ENCODE measurements around the gene SCLY. TPM values are rescaled to one million over a fixed set of nuclear protein-coding genes. Genes with fewer than 3 reads are reported as not detected.

The SCLY gene
- total RNA-seq, 1 experiment from 2014 or later: 68.4 TPM

GRCh38 chr2:238130111-238130695, 69.4 kb downstream of the SCLY start:
- TF ChIP-seq TP53 (CRISPR knock-in tag; IDR thresholded peaks at IDR 0.05) (no peak), RORB (CRISPR knock-in tag; IDR thresholded peaks at IDR 0.05) (no peak), PRRX2 (CRISPR knock-in tag; IDR thresholded peaks at IDR 0.05) (no peak), PRDM15 (CRISPR knock-in tag; IDR thresholded peaks at IDR 0.05) (no peak), RELA (CRISPR knock-in tag; IDR thresholded peaks at IDR 0.05; ENCODE audit: borderline replicate concordance) (no peak), ZNF423 (CRISPR knock-in tag; IDR thresholded peaks at IDR 0.05) (no peak)
- ATAC-seq (no peak), DNase-seq (ENCODE audit: low spot score) (no peak)
- POLR2A ChIA-PET: no interaction called here
- Mint-ChIP-seq H3K9me3 (no peaks in the 10 kb centered on the region), H3K4me3 (no peak overlapping the region), H3K27me3 (ENCODE audit: low read depth) (no peaks in the 10 kb centered on the region), H3K36me3 (no peaks in the 10 kb centered on the region), H3K27ac (no peak overlapping the region), H3K4me1 (no peaks in the 10 kb centered on the region)
- CTCF ChIA-PET: no interaction called here

GRCh38 chr2:238130696-238131628, 70.2 kb downstream of the SCLY start:
- Mint-ChIP-seq H3K27ac (no peak overlapping the region), H3K27me3 (ENCODE audit: low read depth) (no peaks in the 10 kb centered on the region), H3K4me3 (no peak overlapping the region), H3K9me3 (no peaks in the 10 kb centered on the region), H3K4me1 (no peaks in the 10 kb centered on the region), H3K36me3 (no peaks in the 10 kb centered on the region)
- TF ChIP-seq TEAD4 (CRISPR knock-in tag; IDR thresholded peaks at IDR 0.05) (no peak), SMAD4 (CRISPR knock-in tag; IDR thresholded peaks at IDR 0.05) (no peak), OVOL2 (CRISPR knock-in tag; IDR thresholded peaks at IDR 0.05; ENCODE audit: borderline replicate concordance) (no peak), ZNF512 (CRISPR knock-in tag; IDR thresholded peaks at IDR 0.05; ENCODE audit: borderline replicate concordance) (no peak), ZNF219 (CRISPR knock-in tag; IDR thresholded peaks at IDR 0.05; ENCODE audit: borderline replicate concordance) (no peak), ARID4B (CRISPR knock-in tag; IDR thresholded peaks at IDR 0.05; ENCODE audit: borderline replicate concordance) (no peak), CREM (CRISPR knock-in tag; IDR thresholded peaks at IDR 0.05) (no peak), ZNF232 (CRISPR knock-in tag; IDR thresholded peaks at IDR 0.05) (no peak)
- POLR2A ChIA-PET: no interaction called here
- CTCF ChIA-PET: no interaction called here
- ATAC-seq: no peak
- DNase-seq (ENCODE audit: low spot score): no peak
